H9 (cell line): ENCODE results near the gene KIF7. TPM values are rescaled to one million over a fixed set of nuclear protein-coding genes. Genes with fewer than 3 reads are reported as not detected.

Experiments used
- DNase-seq: peaks from one replicate; pipeline ENCODE4 v3.0.0-alpha.2; 2017
- H2AFZ ChIP-seq: one replicate; pipeline ENCODE4 v1.6.1; 2013; ENCODE audit warnings: mild to moderate bottlenecking, low read length, control low read depth, moderate library complexity
- H2AK5ac ChIP-seq: 2 replicates; pipeline ENCODE4 v1.6.1; 2013; ENCODE audit warnings: low read length, control low read depth, mixed read lengths; ENCODE audit not compliant: insufficient read length
- H2BK120ac ChIP-seq: one replicate; pipeline ENCODE4 v1.6.1; 2013; ENCODE audit warnings: low read depth, mild to moderate bottlenecking, low read length, control low read depth, inconsistent platforms; ENCODE audit not compliant: poor library complexity, severe bottlenecking
- H2BK12ac ChIP-seq: 2 replicates; pipeline ENCODE4 v1.6.1; 2013; ENCODE audit warnings: low read length, control low read depth, mixed read lengths, low read depth; ENCODE audit not compliant: insufficient read length
- H2BK15ac ChIP-seq: 2 replicates; pipeline ENCODE4 v1.6.1; 2013; ENCODE audit warnings: low read depth, low read length, control low read depth
- H2BK20ac ChIP-seq: one replicate; pipeline ENCODE4 v1.6.1; 2013; ENCODE audit warnings: low read depth, mild to moderate bottlenecking, low read length, control low read depth, inconsistent platforms; ENCODE audit not compliant: poor library complexity, severe bottlenecking
- H2BK5ac ChIP-seq: 2 replicates; pipeline ENCODE4 v1.6.1; 2013; ENCODE audit warnings: low read length, control low read depth, mixed read lengths; ENCODE audit not compliant: insufficient read length
- H3K14ac ChIP-seq: 2 replicates; pipeline ENCODE4 v1.6.1; 2013; ENCODE audit warnings: low read length, control low read depth; ENCODE audit not compliant: insufficient read depth
- H3K18ac ChIP-seq: 2 replicates; pipeline ENCODE4 v1.6.1; 2013; ENCODE audit warnings: low read depth, mild to moderate bottlenecking, mixed read lengths, low read length, control low read depth; ENCODE audit not compliant: insufficient read length
- H3K23ac ChIP-seq: 2 replicates; pipeline ENCODE4 v1.6.1; 2013; ENCODE audit warnings: low read length, control low read depth, mixed read lengths, low read depth; ENCODE audit not compliant: insufficient read length
- H3K23me2 ChIP-seq: 2 replicates; pipeline ENCODE4 v1.6.1; 2013; ENCODE audit warnings: low read depth, mild to moderate bottlenecking, mixed read lengths, low read length, control low read depth; ENCODE audit not compliant: insufficient read length, poor library complexity, severe bottlenecking
- H3K27ac ChIP-seq: 2 replicates; pipeline ENCODE4 v1.5.1; 2013; ENCODE audit warnings: low read length, control low read depth, mixed read lengths, low read depth; ENCODE audit not compliant: insufficient read length
- H3K27me3 ChIP-seq: 2 replicates; pipeline ENCODE4 v1.6.1; 2013; ENCODE audit warnings: low read length, control low read depth, inconsistent platforms; ENCODE audit not compliant: insufficient read depth
- H3K4ac ChIP-seq: 2 replicates; pipeline ENCODE4 v1.6.1; 2013; ENCODE audit warnings: low read depth, mild to moderate bottlenecking, control low read depth, inconsistent platforms, low read length, moderate library complexity
- H3K4me1 ChIP-seq: 2 replicates; pipeline ENCODE4 v1.6.1; 2013; ENCODE audit warnings: low read length, control low read depth, inconsistent platforms; ENCODE audit not compliant: insufficient read depth
- H3K4me2 ChIP-seq: 2 replicates; pipeline ENCODE4 v1.6.1; 2013; ENCODE audit warnings: low read length, control low read depth, mixed read lengths; ENCODE audit not compliant: insufficient read length, insufficient read depth
- H3K56ac ChIP-seq: 2 replicates; pipeline ENCODE4 v1.6.1; 2013; ENCODE audit warnings: low read depth, mild to moderate bottlenecking, mixed read lengths, low read length, control low read depth; ENCODE audit not compliant: insufficient read length
- H3K79me1 ChIP-seq: 2 replicates; pipeline ENCODE4 v1.6.1; 2013; ENCODE audit warnings: low read depth, mild to moderate bottlenecking, moderate library complexity, low read length, control low read depth, inconsistent platforms; ENCODE audit not compliant: insufficient read depth, poor library complexity, severe bottlenecking
- H3K79me2 ChIP-seq: 2 replicates; pipeline ENCODE4 v1.6.1; 2013; ENCODE audit warnings: low read length, control low read depth, inconsistent platforms; ENCODE audit not compliant: insufficient read depth
- H3K9ac ChIP-seq: 2 replicates; pipeline ENCODE4 v1.6.1; 2013; ENCODE audit warnings: low read length, control low read depth, mixed read lengths; ENCODE audit not compliant: insufficient read length; ENCODE audit errors: extremely low read depth
- H3K9me3 ChIP-seq: one replicate; pipeline ENCODE4 v1.6.1; 2013; ENCODE audit warnings: low read depth, low read length, inconsistent platforms; ENCODE audit not compliant: control insufficient read depth
- H3T11ph ChIP-seq: one replicate; pipeline ENCODE4 v1.6.1; 2013; ENCODE audit warnings: mild to moderate bottlenecking, low read length, control low read depth, inconsistent platforms
- H4K20me1 ChIP-seq: one replicate; pipeline ENCODE4 v1.6.1; 2013; ENCODE audit not compliant: control insufficient read depth, insufficient read length, insufficient read depth
- H4K5ac ChIP-seq: 2 replicates; pipeline ENCODE4 v1.6.1; 2013; ENCODE audit warnings: low read depth, mild to moderate bottlenecking, mixed read lengths, low read length, control low read depth; ENCODE audit not compliant: insufficient read length
- H4K8ac ChIP-seq: replicated peaks from 2 replicates; pipeline ENCODE4 v1.6.1; 2013; ENCODE audit warnings: low read length, control low read depth, mixed read lengths, low read depth; ENCODE audit not compliant: insufficient read length
- H4K91ac ChIP-seq: 2 replicates; pipeline ENCODE4 v1.6.1; 2013; ENCODE audit warnings: low read depth, mild to moderate bottlenecking, moderate library complexity, mixed read lengths, low read length, control low read depth; ENCODE audit not compliant: insufficient read length
- H3K27ac Mint-ChIP-seq, 3 experiments: 2 replicates in 2 of 3; 3 replicates in 1 of 3; pipeline ENCODE4 v1.8.0; 2020 to 2021; ENCODE audit warnings: mixed read lengths in 3 of 3, mild to moderate bottlenecking in 1 of 3, moderate library complexity in 1 of 3
- H3K27me3 Mint-ChIP-seq: 2 replicates; pipeline ENCODE4 v1.8.0; 2021; ENCODE audit warnings: low read depth, mild to moderate bottlenecking, moderate library complexity, mixed read lengths
- H3K36me3 Mint-ChIP-seq, 3 experiments: 2 replicates in 2 of 3; 3 replicates in 1 of 3; pipeline ENCODE4 v1.8.0; 2020 to 2021; ENCODE audit warnings: low read depth in 3 of 3, mixed read lengths in 3 of 3; ENCODE audit not compliant: insufficient read depth in 1 of 3
- H3K4me1 Mint-ChIP-seq, 2 experiments: 2 replicates each; pipeline ENCODE4 v1.8.0; 2020; ENCODE audit warnings: mixed read lengths in 2 of 2
- H3K4me3 Mint-ChIP-seq, 2 experiments: 2 replicates in 1 of 2; 3 replicates in 1 of 2; pipeline ENCODE4 v1.8.0; 2020 to 2021; ENCODE audit warnings: mild to moderate bottlenecking in 2 of 2, mixed read lengths in 2 of 2, moderate library complexity in 1 of 2
- H3K9me3 Mint-ChIP-seq, 2 experiments: 2 replicates in 1 of 2; 3 replicates in 1 of 2; pipeline ENCODE4 v1.8.0; 2020; ENCODE audit warnings: mild to moderate bottlenecking in 2 of 2, mixed read lengths in 2 of 2, moderate library complexity in 1 of 2
- WGBS: extraction: QIAGEN DNeasy Blood & Tissue Kit; methylation state at CpG from one replicate; pipeline ENCODE4 v1.1.7; 2013; ENCODE audit warnings: missing lambda C conversion rate, low lambda C conversion rate, mixed read lengths; ENCODE audit not compliant: insufficient read length; ENCODE audit errors: extremely low coverage; 5-methylcytosine and 5-hydroxymethylcytosine counted together
- total RNA-seq: library from RNA; stranded (reverse); gene quantifications from 2 replicates; pipeline ENCODE4 v1.2.1, GENCODE V29; 2021
- TF ChIP-seq, protein P1 (sequence below): fragments of 200-600 bp; sonication (generic); conservative IDR thresholded peaks from 3 replicates; pipeline ENCODE4 v1.8.0; 2021; ENCODE audit warnings: antibody characterized with exemption, mild to moderate bottlenecking

The KIF7 gene
- total RNA-seq, 1 experiment from 2014 or later = 22.0 TPM

GRCh38 chr15:89614164-89614563, 41.1 kb downstream of the KIF7 start:
- H2AFZ ChIP-seq = no peak overlapping the region
- Mint-ChIP-seq H3K4me3 (no peak overlapping the region), H3K36me3 (peaks cover 61 to 89% (median 79%) of the 10 kb centered on the region in 3 experiments)

More at GRCh38 chr15:89614164-89614563, 41.1 kb downstream of the KIF7 start:
- Histone ChIP-seq H3K14ac (no peak overlapping the region), H3K56ac (no peak overlapping the region), H3K4me2 (no peak overlapping the region), H3K4ac (no peak overlapping the region), H4K91ac (no peak overlapping the region), H3K18ac (no peak overlapping the region), H4K20me1 (no peaks in the 10 kb centered on the region), H3K9me3 (no peaks in the 10 kb centered on the region), H3K4me1 (no peaks in the 10 kb centered on the region), H2AK5ac (no peak overlapping the region), H2BK5ac (no peak overlapping the region), H2BK20ac (no peak overlapping the region), H2BK15ac (no peak overlapping the region), H3K27me3 (no peaks in the 10 kb centered on the region), H3K9ac (no peak overlapping the region), H3K27ac (no peak overlapping the region), H2BK12ac (no peak overlapping the region), H3K79me2 (no peaks in the 10 kb centered on the region), H2BK120ac (no peak overlapping the region), H3T11ph (no peak overlapping the region), H3K23me2 (no peaks in the 10 kb centered on the region), H4K5ac (no peak overlapping the region), H4K8ac (no peak overlapping the region), H3K79me1 (no peaks in the 10 kb centered on the region), H3K23ac (no peak overlapping the region)
- no peak overlapping the region; a peak in 1 of 7 replicates for H3K27ac Mint-ChIP-seq
- TF ChIP-seq, protein P1, sequence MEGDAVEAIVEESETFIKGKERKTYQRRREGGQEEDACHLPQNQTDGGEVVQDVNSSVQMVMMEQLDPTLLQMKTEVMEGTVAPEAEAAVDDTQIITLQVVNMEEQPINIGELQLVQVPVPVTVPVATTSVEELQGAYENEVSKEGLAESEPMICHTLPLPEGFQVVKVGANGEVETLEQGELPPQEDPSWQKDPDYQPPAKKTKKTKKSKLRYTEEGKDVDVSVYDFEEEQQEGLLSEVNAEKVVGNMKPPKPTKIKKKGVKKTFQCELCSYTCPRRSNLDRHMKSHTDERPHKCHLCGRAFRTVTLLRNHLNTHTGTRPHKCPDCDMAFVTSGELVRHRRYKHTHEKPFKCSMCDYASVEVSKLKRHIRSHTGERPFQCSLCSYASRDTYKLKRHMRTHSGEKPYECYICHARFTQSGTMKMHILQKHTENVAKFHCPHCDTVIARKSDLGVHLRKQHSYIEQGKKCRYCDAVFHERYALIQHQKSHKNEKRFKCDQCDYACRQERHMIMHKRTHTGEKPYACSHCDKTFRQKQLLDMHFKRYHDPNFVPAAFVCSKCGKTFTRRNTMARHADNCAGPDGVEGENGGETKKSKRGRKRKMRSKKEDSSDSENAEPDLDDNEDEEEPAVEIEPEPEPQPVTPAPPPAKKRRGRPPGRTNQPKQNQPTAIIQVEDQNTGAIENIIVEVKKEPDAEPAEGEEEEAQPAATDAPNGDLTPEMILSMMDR = no peak
- no peak for DNase-seq
- no peaks in the 10 kb centered on the region for H3K4me1 Mint-ChIP-seq
- H3K27me3 Mint-ChIP-seq = no peaks in the 10 kb centered on the region
- H3K9me3 Mint-ChIP-seq = no peaks in the 10 kb centered on the region; a peak in 1 of 5 replicates
- no CpG with 5 or more reads among the region's 1 CpG for WGBS
